HG02970 (cell line): ENCODE results near the gene EYA2.
"Not testable (repeated sequence)": the region's sequence is repeated elsewhere in the genome, so short reads cannot be mapped to it uniquely, and the experiment has no call there.

Source experiments
- ATAC-seq: cut with Tn5 transposase; IDR thresholded peaks from one replicate; pipeline ENCODE4 v1.9.1; 2021; ENCODE audit warnings: mild to moderate bottlenecking, moderate library complexity, moderate number of reproducible peaks; ENCODE audit not compliant: unreplicated experiment, low FRiP score

The EYA2 gene

DNA sequence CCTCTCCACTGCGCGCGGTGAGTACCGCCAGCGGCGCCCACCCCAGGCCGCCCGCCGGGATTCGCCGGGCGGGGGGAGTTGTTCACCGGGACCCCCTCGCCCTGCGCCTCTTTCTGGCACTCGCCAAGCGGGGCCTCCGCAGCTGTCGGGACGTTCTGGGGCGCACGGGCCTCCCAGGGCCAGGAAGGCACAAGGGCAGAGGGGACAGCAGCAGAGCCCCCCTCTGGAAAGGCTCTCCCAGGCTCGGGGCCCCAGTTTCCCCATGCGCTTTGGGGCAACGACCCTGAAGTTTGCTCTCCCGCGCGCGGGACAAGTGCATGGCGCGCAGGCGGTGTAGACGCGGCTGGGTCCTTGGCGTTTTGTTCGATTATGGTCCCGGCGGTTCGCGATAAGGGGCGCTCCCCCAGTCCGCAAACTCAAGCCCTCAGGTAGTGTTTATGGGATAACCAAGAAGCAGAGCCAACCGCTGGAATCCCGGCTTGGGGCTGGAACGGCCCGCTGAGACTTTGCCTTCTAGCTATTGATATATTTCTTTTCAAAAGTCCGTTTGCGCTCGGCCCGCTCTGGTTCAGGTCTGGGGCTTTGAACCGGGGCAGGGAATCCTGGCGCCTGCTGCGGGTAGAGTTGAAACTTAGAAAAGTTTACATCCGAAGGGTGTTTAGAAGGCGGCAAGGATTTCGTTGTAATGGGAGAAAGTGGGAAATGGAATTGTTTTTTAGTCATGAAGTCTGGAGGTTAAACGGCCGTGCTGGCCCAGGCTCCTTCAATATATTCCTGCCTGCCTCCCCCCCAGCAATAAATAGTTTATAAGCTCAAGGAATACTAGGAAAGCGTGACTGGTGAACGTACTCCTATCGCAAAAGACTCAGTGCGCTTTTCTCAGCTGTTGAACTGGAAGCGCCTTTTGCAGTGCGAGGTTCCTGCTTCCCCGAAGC lies 595 bp downstream of the EYA2 start:
- ATAC-seq = no peak

DNA sequence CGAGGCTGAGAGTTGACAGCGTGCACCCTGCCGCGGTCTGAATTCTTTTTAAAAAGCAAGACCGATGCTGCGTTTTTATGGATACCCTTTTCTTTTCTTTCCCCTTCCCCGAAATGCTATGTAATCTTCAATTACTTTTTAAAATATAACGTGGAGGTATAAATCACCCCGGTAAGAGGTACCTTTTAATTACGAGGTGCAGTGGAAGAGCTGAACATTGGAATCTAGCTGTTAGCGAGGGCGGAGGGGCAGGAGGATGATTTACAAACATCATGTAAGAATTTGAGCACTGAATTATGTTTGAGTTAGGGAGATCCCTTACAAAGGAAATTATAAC lies 1.2 kb downstream of the EYA2 start:
- ATAC-seq = no peak

- ATAC-seq = no peak
Observed at GRCh38 chr20:46897328-46897880, 2.8 kb downstream of the EYA2 start.

- ATAC-seq = no peak
Observed at GRCh38 chr20:46898423-46898822, 3.8 kb downstream of the EYA2 start.

- ATAC-seq = no peak
Observed at GRCh38 chr20:46899621-46900020, 5.0 kb downstream of the EYA2 start.

DNA sequence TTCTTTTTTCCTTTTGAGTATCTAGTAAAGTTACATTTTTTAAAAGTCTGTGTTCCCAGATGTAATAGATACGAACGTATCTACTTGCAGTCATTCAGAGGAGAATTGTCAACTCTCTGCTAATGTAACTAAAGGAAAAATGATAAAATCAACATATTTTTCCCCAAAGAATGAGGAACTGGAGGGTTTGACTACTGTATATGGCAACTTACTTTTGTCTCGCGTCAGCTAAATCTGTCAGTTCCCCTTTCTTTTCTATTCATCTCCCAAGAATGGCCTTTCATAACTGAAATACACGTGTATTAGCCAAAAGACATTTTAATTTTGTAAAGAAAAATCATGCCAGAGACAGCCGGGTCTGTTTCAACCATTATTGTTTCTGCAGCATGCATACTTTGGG lies 5.4 kb downstream of the EYA2 start:
- no peak for ATAC-seq

DNA sequence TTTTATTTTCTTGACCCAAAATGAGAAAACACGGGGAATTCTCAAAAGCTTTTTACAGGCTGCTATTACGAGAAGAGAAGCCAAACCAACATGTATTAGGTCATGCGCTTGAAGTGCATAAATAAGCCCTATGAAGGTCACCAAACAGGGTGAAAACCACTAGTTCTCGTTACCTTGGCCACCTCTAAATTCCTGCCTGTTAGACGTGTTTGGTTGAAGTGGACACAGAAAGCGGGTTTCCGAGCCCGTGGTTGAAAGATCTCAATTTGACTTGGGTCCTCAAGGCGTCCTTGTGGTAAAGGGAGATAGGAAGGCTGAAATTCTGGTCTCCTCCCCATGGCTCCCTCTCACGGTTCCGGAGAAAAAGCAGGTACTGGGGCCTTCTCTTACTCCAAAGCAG lies 6.2 kb downstream of the EYA2 start:
- no peak for ATAC-seq

GRCh38 chr20:46901638-46902037 lies 7.0 kb downstream of the EYA2 start:
- no peak for ATAC-seq

GRCh38 chr20:46903256-46903655 lies 8.6 kb downstream of the EYA2 start:
- no peak for ATAC-seq

GRCh38 chr20:46903937-46904336 lies 9.3 kb downstream of the EYA2 start:
- ATAC-seq = no peak

DNA sequence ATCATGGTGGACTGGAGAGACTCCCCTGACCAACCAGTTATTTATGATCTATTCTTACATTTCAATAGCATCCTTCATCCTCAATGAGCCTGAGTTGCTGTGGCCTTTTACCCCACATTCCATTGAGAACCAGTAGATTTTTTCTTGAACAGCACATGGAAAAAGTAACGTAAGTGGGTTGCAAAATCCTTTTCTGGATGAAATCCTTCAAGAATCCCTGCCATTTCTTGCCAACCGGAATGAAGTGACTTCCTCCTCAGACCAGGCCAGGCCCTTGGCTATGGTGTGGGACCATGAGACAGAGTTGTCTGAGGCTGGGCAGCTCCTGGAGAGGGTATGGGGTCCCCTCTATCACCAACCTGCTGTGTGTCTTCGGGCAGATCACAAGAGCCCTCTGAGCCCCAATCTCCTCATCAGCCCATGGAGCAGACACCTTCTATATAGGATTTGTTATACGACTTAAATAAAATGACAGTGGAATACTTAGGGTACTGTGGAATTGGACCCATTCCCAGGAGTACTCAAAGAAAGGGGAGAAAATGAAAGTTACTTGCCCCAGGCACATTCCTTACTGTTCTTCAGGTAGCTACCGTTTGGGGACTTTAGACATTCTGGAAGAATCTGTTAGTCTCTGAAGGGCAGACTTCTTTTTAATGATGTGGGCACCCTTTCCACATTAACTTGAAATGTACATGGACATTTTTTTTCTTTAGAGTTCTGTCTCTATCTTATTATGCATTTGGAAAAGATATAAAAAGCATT lies 10.9 kb downstream of the EYA2 start:
- ATAC-seq = no peak

GRCh38 chr20:46913329-46914044 lies 18.8 kb downstream of the EYA2 start:
- ATAC-seq = no peak

DNA sequence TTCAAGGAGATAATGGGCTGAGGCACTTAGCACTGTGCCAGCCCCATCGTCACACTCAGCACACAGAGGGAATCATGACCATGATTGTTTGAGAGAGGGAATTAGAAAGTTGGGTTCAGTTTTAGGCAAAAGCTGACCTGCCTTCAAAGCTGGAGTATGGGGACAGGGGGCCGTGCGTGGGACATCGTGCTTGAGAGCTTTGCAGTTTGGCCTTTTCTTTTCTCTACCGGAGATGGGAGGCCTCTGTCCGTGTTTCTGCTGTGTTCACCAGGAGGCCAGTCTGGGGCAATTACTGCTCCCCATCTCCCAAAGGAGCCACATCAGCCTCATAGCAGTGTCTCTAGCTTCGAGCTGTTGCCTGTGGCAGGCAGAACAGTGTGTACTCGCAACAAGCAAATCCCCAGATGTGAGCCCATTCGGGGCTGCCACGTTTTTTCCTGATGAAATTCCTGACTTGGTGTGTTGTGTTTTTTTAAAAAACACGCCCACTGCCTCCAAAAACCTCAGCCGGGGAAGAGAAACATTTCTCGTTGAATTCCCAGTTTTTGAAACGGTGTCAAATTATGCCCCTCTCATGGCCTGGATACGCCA lies 20.2 kb downstream of the EYA2 start:
- ATAC-seq = no peak

DNA sequence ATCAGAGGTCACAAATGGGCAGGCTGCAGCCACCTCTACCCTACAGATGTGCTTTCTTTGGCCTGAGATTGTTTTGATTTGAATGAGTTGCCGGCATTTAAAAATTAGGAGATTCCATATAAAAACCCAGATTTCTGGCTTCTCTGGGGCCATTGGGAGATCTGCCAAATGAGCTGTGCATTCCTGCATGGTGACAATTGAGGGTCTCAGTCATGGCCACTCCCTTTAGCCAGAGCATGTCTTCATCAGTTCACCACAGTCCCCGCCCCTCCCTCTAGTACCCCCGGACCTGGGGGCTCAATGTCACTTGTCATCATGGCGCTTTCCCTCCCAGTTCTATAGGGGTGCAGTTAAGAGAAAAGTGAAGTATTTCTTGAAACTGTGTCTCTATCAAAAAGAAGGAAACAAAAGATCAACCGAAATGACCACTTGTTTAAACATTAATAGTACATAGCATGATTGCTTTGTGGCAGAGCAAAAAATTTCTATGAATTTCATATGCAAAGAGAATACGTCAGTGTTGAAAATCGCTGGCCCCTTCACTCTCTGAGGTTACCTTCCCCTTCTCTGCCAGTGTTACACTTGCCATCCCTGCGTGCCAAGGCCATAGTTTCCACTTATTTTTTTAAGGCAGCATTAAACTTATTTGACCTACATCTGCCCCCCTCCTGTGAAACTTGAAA lies 21.1 kb downstream of the EYA2 start:
- ATAC-seq = no peak

DNA sequence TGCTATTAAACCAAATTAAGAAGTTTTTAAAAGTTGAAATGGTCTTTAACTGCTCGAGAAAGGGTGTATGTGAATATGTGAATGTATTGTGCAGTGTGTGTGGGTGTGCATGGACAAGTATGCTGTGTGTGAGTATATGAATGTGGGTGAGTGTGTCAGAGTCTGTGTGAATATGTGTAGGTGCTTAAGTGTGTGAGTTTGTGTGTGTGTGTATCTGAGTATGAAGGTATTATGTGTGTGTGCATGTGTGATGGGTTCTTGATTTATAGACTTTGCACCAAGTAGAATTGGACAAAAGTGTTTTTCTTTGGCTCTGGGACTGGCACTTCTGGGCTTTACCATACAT lies 21.6 kb downstream of the EYA2 start:
- no peak for ATAC-seq

- no peak for ATAC-seq
Observed at GRCh38 chr20:46917155-46917554, 22.5 kb downstream of the EYA2 start.

GRCh38 chr20:46920114-46920513 lies 25.5 kb downstream of the EYA2 start:
- no peak for ATAC-seq

GRCh38 chr20:46922841-46923240 lies 28.2 kb downstream of the EYA2 start:
- not testable (repeated sequence) for ATAC-seq

GRCh38 chr20:46923550-46923949 lies 28.9 kb downstream of the EYA2 start:
- ATAC-seq = no peak

GRCh38 chr20:46928580-46929132 lies 34.0 kb downstream of the EYA2 start:
- ATAC-seq = no peak
